ENCODE measurements around the gene LEF1.

DNA sequence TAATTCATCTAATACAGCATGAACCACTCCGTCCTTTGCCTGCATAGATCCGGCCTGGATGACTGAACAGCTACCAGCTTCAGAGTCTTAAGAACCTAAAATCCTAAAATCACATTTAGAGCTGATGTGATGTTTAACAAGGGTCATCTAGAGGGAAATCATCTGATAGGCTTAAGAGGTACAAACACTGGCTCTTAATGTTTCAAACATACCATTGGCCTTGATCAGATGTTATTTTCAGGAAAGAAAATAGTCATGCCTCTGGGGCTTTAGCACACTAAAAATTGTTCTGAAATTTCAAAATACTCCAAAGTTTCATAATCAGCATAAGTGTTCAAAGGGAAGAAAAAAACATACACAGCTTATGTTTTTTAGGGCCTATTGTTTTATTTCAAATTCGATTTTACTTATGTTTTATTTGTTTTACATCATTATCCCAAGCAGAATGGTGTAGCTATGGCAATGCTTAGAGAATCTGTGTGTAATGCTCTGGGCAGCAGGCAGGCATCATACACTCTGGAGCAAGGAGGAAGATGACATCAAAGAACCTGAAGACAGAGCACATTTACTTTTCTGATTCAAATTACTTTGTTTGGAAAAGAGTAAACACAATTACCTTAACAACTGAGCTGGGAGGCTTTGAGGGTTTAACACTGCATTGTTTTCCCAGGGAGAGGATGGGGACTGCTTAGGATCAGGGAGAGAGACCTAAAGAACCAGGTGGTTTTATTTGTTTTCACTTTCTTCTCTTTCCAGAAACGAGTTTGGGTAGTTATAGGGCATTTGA, 25.3 kb upstream of the LEF1 start:
- TF ChIP-seq, protein P1, sequence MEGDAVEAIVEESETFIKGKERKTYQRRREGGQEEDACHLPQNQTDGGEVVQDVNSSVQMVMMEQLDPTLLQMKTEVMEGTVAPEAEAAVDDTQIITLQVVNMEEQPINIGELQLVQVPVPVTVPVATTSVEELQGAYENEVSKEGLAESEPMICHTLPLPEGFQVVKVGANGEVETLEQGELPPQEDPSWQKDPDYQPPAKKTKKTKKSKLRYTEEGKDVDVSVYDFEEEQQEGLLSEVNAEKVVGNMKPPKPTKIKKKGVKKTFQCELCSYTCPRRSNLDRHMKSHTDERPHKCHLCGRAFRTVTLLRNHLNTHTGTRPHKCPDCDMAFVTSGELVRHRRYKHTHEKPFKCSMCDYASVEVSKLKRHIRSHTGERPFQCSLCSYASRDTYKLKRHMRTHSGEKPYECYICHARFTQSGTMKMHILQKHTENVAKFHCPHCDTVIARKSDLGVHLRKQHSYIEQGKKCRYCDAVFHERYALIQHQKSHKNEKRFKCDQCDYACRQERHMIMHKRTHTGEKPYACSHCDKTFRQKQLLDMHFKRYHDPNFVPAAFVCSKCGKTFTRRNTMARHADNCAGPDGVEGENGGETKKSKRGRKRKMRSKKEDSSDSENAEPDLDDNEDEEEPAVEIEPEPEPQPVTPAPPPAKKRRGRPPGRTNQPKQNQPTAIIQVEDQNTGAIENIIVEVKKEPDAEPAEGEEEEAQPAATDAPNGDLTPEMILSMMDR (IDR thresholded peaks at IDR 0.05): no peak
- no peak for TF ChIP-seq EZH2 (IDR thresholded peaks at IDR 0.05; ENCODE audit: borderline replicate concordance, insufficient read depth, low read depth, low read length, poor library complexity, severe bottlenecking)

Data from B cell (primary cell).